Measurements from ENCODE around the gene CDH6.

Gene CDH6

DNA sequence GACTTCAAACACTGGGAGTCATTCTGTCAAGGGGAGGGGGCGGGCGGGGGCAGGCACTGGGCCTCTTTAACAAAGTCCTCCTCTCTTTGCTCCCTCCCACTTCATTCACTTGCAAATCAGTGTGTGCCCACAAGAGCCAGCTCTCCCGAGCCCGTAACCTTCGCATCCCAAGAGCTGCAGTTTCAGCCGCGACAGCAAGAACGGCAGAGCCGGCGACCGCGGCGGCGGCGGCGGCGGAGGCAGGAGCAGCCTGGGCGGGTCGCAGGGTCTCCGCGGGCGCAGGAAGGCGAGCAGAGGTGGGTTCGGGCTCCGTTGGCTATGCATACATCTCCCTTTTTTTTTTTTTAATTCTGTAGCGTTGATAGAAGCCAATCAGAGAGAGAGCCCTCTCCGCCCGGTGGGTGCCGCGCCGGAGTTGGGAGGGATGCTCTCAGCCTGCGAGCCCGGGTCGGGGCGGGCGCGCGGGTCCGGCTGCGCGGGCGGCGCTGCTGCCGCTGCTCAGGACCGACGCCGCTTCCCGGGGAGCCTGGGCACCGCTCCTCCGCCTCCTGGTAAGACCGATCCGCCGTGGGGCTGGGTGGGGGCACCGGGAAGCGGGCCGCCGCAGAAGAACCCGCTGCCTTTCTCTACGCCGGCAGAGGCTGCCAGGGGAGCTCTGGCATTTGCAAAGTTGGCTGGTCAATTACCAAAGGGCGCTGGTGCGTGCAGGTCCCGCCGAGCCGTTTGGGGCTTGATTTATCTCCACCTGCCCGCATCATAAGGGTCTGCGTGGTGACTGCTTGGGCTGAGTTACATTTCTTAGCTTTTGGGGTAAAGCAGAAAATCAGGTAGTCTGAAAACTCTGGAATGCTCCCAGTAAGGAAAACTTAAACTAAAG lies at the start of gene CDH6:
TSS of gene CDH6 (plus strand) at position 96 of the 877 bp plus-strand sequence. CDS start 73,788 bp downstream, outside the sequence.
- DNase-seq, result no peak

GRCh38 chr5:31144364-31144763 lies 49.1 kb upstream of the CDH6 start:
- no peak for DNase-seq

DNA sequence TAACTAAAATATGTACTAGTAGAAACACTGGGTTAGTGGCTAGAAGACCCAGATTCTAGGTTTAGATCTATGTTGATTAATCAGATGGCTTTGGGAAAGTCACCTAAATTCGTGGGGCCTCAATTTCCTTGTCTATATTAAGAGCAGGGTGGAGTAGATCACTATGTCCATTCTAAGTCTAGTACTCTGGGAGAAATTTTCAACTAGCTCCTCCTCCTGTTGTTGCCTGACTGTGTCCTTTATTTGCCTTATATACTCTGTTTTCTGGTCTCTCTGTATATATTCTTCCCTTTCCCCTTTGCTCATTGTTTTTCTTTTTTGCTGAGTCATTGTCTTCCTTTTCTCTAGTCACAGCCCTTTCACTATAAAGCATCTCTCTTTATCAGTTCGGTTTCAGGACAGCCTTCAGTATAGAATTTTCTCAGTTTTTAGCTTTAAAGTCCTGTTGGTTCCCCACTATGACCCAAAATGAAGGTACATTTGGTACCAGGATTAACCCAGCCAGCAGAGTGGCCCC lies 44.5 kb upstream of the CDH6 start:
- DNase-seq, result no peak

DNA sequence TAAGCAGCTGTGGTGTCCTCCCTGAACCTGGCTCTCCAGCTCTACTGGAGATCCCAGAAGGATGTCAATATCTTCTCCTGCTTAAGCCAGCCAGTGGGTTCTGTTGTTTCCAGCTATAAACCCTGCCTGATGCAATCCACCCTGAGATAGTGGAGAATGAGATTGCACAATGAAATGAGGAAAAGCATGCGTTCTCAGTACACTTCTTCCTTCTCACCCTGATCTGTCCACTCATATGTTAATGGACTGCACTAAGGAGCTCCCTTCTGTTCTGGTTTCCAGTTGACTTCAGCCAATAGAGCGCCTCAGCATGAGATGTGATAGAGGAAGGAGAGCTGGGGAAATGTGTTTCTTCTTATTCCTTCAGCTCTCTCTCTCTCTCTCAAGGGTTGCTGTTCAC lies 40.0 kb upstream of the CDH6 start:
- DNase-seq, result no peak

DNA sequence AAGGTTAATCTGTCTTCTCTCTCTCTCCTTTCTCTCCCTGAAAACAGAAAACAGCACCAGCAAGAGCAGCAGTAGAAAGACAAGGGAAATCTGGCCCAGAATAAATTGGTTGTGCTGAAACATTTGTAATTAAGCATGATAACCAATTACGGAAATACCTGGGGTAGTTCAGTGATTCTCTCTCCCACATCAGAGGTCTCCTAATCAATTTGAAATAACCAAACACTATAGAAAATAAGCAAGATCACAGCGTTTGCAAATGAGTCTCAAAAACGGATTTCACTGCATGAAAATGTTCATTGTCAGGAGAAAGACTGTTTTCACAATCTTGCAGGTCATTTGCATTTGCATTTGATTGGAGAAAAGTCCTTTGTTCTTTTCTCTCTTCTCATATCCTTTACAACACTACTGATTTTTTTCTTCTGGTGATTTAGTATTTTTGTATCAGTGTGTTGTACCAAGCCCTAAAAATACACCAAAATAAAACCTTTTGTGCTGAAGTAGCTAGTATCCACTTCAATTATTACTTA lies 36.8 kb upstream of the CDH6 start:
- no peak for DNase-seq

DNA sequence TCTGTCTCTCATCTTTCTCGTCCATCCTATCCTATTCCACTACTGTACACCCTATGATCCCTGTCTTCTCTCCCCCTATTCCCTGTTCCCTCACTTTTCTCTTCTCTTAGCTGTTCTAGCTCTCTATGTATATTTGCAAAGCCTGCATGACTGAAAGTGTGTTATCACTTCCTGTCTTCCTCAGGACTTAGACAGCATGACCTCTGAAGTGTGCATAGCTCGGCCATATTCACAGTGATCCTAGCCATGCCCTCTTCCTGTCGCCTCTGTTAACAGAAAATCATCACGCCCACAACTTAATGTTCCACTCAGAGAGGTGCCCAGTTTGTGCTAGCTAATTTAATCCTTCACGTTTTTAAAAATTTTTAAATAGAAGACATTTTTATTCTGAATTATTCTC lies 35.8 kb upstream of the CDH6 start:
- no peak for DNase-seq

DNA sequence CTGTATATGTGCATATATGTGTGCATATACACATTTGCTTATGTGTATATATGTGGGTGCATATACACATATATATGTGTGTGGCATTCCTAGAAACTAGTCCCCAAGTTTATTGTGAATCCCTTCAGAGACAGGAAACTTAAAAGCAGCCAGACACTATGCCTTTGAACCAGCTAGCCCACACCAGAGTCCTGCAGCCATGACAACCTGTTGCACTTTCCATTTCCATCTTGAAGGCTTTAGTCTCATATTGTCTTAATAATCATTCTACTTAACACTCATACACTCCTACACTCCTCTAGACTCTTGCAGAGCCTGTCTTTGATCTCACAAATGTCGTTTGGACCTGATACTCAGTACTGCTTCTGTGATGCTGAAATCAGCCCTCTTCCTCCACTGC lies 34.8 kb upstream of the CDH6 start:
- no peak for DNase-seq

GRCh38 chr5:31161781-31162181 lies 31.7 kb upstream of the CDH6 start:
- no peak for DNase-seq

DNA sequence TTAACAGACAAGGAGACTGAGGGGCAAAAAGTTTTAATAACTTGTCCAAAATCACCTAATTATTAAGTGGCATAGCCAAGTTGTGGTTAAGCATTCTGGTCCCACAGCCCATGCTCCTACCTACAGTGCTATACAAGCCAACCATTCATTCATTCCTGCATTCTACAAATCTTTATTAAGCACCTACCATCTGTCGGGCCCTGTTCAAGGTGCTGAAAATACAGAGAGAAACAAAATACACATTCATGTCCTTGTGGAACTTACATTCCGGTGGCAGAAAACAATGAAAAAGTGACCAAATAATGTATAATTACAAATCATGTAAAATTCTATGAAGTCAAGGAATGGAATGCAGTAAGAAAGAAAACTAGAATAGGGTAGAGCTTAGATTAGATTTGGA lies 27.8 kb upstream of the CDH6 start:
- DNase-seq, result no peak

GRCh38 chr5:31169379-31169778 lies 24.1 kb upstream of the CDH6 start:
- DNase-seq, result no peak

GRCh38 chr5:31172881-31173280 lies 20.6 kb upstream of the CDH6 start:
- DNase-seq, result no peak

DNA sequence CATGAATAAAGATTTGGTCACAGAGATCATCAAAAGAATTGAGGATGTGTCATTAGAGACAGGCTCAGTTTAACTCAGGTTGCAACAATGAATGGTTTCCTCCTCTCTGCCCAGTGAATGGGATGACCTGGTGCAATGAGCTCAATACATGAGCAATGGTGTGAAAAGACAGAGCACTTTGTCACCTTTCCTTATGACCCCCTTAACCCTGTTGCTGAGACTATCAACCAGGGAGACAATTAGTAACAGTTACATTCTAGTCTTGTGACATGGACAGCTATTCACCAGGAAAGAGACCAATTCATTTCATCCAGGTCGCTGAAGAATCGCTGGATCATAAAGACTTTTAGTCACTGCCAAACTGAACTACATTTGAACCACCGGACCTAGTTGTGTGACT lies 19.9 kb upstream of the CDH6 start:
- no peak for DNase-seq

DNA sequence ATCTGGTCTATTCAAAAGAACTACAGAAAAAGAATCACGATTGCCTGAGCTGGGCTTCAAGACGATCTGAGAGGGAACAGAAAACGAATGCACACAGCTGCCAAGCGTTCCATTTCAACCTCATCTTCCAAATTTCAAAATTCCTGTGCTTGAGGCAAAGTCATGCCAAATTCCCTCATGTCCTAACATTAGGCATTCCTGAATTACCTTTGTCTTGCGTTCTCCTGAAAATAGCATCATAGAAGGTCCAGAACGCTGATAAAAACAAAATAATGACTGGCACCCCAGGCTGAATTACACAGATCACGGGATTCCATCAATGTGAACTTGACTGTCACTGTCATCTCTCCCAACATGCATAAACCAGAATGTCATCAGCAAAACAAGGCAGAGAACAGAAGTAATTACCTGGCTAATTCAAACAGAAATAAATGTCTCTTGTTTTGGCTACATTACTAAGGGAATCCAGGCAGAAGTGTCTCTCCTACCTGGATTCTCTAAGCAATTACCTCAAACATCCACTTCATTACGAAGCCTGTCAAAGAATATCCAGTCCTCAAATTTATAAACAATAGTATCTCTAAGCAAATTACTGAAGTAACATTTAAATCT lies 12.0 kb upstream of the CDH6 start:
- no peak for DNase-seq

GRCh38 chr5:31182136-31182535 lies 11.3 kb upstream of the CDH6 start:
- no peak for DNase-seq

DNA sequence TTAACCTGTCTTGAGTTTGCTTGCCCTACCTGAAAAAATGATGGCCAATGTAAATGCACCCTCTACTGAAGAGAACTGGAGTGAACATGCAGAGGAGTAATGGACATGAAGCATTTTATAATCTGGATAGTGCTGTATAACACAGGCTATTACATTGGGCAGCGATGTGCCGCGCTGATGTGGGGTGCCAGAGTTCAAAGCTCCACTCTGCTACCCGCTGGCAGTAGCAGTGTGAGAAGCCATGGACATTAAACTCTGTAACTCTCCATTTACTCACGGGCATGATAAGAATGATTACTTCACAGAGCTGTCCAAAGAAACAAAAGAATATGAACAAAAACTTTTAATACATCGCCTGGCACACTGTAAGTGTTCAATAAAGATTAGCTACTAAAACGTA lies 7.5 kb upstream of the CDH6 start:
- no peak for DNase-seq

DNA sequence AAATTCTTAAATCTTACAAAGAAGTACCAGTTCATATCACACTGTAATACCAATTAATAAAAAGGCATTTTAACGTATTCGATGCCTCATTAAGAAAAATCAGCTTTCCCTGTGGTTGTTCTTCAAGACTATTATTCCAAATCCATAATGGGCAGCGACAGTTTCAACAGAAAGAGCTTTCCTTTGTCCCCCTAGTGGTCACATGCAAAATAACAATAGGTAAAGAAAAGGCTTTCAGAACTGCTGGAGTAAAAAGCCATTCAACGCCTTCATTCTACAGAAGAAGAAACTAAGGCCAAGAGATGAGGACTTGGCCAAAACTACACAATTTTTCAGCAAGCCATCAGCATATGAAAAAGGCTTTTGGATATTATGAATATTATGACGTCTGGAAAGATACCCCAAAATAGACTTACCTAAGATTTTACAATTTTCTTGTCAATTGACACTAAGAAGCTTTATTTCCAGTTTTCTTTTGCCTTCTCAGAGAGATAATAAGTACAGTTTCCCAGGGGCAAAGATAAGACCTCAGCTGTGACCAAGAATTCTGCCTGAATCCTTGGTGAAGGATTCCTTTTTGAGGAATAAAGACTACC lies 6.7 kb upstream of the CDH6 start:
- no peak for DNase-seq

DNA sequence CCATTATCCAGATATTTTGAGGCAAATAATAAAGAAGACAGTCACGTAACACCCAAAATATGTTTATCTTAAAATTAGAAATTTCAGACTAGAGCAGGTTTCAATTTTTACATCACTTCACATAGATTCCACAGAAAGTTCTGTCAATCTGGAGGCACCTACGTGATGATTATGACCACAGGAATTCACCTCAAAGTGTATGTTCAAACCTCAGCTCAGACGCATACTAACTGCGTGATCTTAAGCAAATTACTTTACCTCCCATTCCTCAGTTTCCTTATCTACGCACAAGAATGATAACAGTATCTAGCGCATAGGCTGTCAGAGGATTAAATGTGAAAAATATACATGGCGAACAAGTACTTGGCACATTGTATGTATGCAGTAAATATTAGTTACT lies 5.9 kb upstream of the CDH6 start:
- no peak for DNase-seq

DNA sequence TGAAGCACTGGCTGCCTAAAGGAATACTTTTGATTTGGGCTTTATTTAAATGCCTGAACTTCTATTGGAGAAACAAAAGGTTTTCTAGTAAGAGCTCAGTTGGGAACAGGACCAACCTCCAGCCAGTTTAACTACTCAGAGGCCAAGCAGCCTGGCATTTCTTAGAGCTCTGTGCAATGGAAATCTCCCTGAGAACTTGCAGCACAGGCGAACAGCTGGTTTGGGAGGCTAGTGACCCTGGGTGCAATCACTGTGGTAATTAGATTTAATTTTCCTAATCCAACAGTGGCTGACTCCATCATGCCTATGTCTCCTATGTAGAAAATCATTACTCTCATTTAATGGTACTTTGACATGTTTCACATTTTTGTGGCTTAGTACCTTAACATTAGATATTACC lies 1.0 kb upstream of the CDH6 start:
- no peak for DNase-seq

DNA sequence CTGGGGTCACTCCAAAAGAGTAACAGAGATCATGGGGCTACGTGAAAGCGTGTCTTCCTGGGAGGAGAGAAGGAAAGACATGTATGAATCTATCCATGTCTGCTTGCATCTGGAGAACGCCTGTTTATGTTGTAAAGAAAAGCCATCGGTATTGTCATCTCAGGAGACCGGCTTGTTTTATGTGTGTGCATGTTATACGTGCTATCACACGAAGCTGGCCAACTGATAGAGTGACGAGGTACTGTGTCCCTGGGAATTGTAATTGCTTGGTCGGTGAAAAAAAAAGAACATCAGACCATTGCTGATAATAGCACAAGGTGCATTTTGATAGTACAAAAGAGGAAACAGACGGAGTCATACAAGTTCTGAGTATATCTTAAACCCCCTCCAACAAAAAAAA lies 370 bp upstream of the CDH6 start:
- DNase-seq, result no peak

DNA sequence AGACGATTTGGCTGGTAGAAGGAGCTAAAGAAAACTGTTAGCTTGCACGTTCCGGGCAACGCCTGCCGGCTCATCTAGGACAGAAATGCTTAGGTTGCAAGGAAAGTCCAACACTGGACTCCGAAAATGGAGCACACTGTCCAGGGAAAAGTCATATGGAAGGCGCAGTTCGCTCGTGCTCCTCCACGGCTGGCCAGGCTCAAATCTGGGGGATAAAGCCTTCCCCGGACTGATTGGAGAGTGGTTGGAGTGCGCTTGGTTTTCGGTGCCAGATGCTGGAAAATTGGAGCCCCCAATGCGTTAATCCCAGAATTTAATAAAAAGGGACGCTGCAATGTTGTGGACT lies 955 bp downstream of the CDH6 start:
- DNase-seq, result no peak

DNA sequence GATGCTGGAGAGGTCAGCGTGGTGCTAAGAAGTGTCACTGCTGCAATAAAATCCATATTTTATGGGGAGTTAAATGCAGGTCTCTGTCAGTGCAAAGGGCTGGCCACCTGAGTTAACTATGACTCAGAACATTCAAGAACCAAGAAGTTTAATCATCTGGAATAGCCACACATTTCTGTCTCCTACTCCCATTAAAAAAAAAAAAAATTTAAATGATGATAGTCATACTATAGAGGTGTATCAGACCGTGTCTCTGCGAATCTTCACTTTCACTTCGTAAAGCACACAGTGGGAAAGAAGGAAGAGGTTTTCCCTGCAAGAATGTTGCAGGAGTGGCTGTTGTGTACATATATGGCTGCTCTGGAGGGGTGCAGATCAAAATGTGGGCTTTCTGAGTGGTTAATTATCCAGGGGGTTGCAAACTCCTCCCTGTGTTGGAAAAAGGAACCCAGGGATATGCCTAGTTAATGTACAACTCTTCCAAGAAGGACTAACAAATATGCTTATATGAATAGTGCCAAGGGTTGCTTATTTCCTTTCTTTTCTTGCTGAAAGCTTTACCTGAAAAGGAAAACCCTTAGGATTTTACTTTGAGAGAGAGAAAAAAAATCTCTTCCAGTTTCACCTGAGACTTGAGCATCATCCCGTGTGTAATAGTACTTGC lies 1.5 kb downstream of the CDH6 start:
- no peak for DNase-seq

GRCh38 chr5:31196309-31196708 lies 2.8 kb downstream of the CDH6 start:
- no peak for DNase-seq

- DNase-seq, result no peak
These were observed 3.7 kb downstream of the CDH6 start for GRCh38 chr5:31197183-31197582.

All from activated T-cell treated with anti-CD3 and anti-CD28 coated beads, Interleukin-2, amount 50 U/mL, for 1 hour (primary cell).